Measurements from ENCODE around the gene SPDEF. TPM values are rescaled to one million over a fixed set of nuclear protein-coding genes. Genes with fewer than 3 reads are reported as not detected.

Gene SPDEF
- polyA plus RNA-seq, 3 donors = 0.05 TPM; not detected in 2

GRCh38 chr6:34573567-34574183 is 17.5 kb upstream of the SPDEF start:
- Histone ChIP-seq H3K4me1 (ENCODE audit: control insufficient read depth in 1 of 2, insufficient read depth in 2 of 2, low read length in 2 of 2) (no peaks in the 10 kb centered on the region), H3K27me3 (ENCODE audit: control insufficient read depth in 2 of 2, insufficient read depth in 2 of 2, low read length in 2 of 2) (no peaks in the 10 kb centered on the region), H3K9ac (ENCODE audit: insufficient read depth, low read length, poor library complexity, severe bottlenecking) (no peak overlapping the region), H3K4me3 (replicated peaks in 1 of 3; ENCODE audit: low read depth in 2 of 3, low read length in 3 of 3) (no peak overlapping the region), H2AFZ (ENCODE audit: insufficient read depth, low read depth, low read length, poor library complexity, severe bottlenecking) (no peak overlapping the region), H3K36me3 (replicated peaks in 1 of 2; ENCODE audit: control insufficient read depth in 1 of 2, insufficient read depth in 2 of 2, low read length in 2 of 2) (no peaks in the 10 kb centered on the region), H4K20me1 (ENCODE audit: insufficient read depth, low read length) (no peaks in the 10 kb centered on the region), H3K27ac (ENCODE audit: low read depth in 1 of 2, low read length in 2 of 2) (no peak overlapping the region), H3K4me2 (replicated peaks; ENCODE audit: extremely low read depth, low read length, poor library complexity, severe bottlenecking) (no peak overlapping the region), H3K9me3 (replicated peaks in 1 of 2; ENCODE audit: control insufficient read depth in 1 of 2, insufficient read depth in 1 of 2, low read length in 2 of 2) (no peaks in the 10 kb centered on the region), H3K79me2 (ENCODE audit: insufficient read depth, low read length) (no peaks in the 10 kb centered on the region)
- Mint-ChIP-seq H3K4me1 (peaks cover 9% of the 10 kb centered on the region), H3K36me3 (no peaks in the 10 kb centered on the region), H3K27me3 (ENCODE audit: low read depth in 3 of 3) (peaks cover 4 to 8% (median 5%) of the 10 kb centered on the region in 3 donors), H3K4me3 (no peak overlapping the region), H3K27ac (no peak overlapping the region), H3K9me3 (no peaks in the 10 kb centered on the region)
- 89% methylated on average over 4 of the region's 8 CpGs for WGBS (ENCODE audit: insufficient coverage)
- no peak for TF ChIP-seq CTCF (IDR thresholded peaks at IDR 0.05)
- no peak for DNase-seq
- intact Hi-C loops (cut with micrococcal nuclease) = no loop called here

GRCh38 chr6:34572585-34572984 is 16.5 kb upstream of the SPDEF start:
- Mint-ChIP-seq H3K9me3 (no peaks in the 10 kb centered on the region), H3K27ac (no peak overlapping the region), H3K36me3 (no peaks in the 10 kb centered on the region), H3K4me1 (peaks cover 9% of the 10 kb centered on the region), H3K27me3 (ENCODE audit: low read depth in 3 of 3) (peaks cover 4 to 10% (median 8%) of the 10 kb centered on the region in 3 donors), H3K4me3 (no peak overlapping the region)
- no peaks in the 10 kb centered on the region for H4K20me1 ChIP-seq (ENCODE audit: insufficient read depth, low read length)
- no peak overlapping the region for H3K9ac ChIP-seq (ENCODE audit: insufficient read depth, low read length, poor library complexity, severe bottlenecking)
- TF ChIP-seq CTCF (IDR thresholded peaks at IDR 0.05) = no peak
- H3K4me2 ChIP-seq (replicated peaks; ENCODE audit: extremely low read depth, low read length, poor library complexity, severe bottlenecking) = no peak overlapping the region
- H3K27ac ChIP-seq (ENCODE audit: low read depth in 1 of 2, low read length in 2 of 2) = no peak overlapping the region
- no peaks in the 10 kb centered on the region for H3K9me3 ChIP-seq (replicated peaks in 1 of 2; ENCODE audit: control insufficient read depth in 1 of 2, insufficient read depth in 1 of 2, low read length in 2 of 2)
- intact Hi-C loops (cut with micrococcal nuclease) = no loop called here
- DNase-seq = no peak
- H3K36me3 ChIP-seq (replicated peaks in 1 of 2; ENCODE audit: control insufficient read depth in 1 of 2, insufficient read depth in 2 of 2, low read length in 2 of 2) = no peaks in the 10 kb centered on the region
- no peaks in the 10 kb centered on the region for H3K79me2 ChIP-seq (ENCODE audit: insufficient read depth, low read length)
- H3K27me3 ChIP-seq (ENCODE audit: control insufficient read depth in 2 of 2, insufficient read depth in 2 of 2, low read length in 2 of 2) = no peaks in the 10 kb centered on the region
- H3K4me3 ChIP-seq (replicated peaks in 1 of 3; ENCODE audit: low read depth in 2 of 3, low read length in 3 of 3) = no peak overlapping the region
- no CpG with 5 or more reads among the region's 6 CpGs for WGBS (ENCODE audit: insufficient coverage)
- H2AFZ ChIP-seq (ENCODE audit: insufficient read depth, low read depth, low read length, poor library complexity, severe bottlenecking) = no peak overlapping the region
- H3K4me1 ChIP-seq (ENCODE audit: control insufficient read depth in 1 of 2, insufficient read depth in 2 of 2, low read length in 2 of 2) = no peaks in the 10 kb centered on the region

All from CD14-positive monocyte (primary cell).